HG03175 (cell line): Measurements from ENCODE around the gene LFNG.
"Not testable (repeated sequence)": the region's sequence is repeated elsewhere in the genome, so short reads cannot be mapped to it uniquely, and the experiment has no call there.

Source experiments
- ATAC-seq: cut with Tn5 transposase; IDR thresholded peaks from one replicate; pipeline ENCODE4 v1.9.1; 2021; ENCODE audit warnings: mild to moderate bottlenecking, moderate library complexity; ENCODE audit not compliant: unreplicated experiment

LFNG gene

GRCh38 chr7:2542916-2543871 is 23.6 kb downstream of the LFNG start:
- no peak for ATAC-seq

GRCh38 chr7:2544541-2545188 is 25.1 kb downstream of the LFNG start:
- ATAC-seq: no peak

- no peak for ATAC-seq
Observed at GRCh38 chr7:2545746-2546425, 26.3 kb downstream of the LFNG start.

- ATAC-seq: no peak
Observed at GRCh38 chr7:2546776-2547586, 27.4 kb downstream of the LFNG start.

GRCh38 chr7:2551418-2551817 is 31.8 kb downstream of the LFNG start:
- no peak for ATAC-seq

- no peak for ATAC-seq
Observed at GRCh38 chr7:2553108-2553507, 33.5 kb downstream of the LFNG start.

- ATAC-seq: no peak
Observed at GRCh38 chr7:2553831-2554581, 34.4 kb downstream of the LFNG start.

- no peak for ATAC-seq
Observed at GRCh38 chr7:2554661-2555111, 35.1 kb downstream of the LFNG start.

GRCh38 chr7:2555121-2556052 is 35.8 kb downstream of the LFNG start, which contains the start of gene BRAT1:
TSS of gene BRAT1 (minus strand) at chr7:2555524. CDS start at chr7:2554431, 1,093 bp downstream.
- peak; percentile 73 for ATAC-seq

GRCh38 chr7:2558629-2559282 is 39.2 kb downstream of the LFNG start, which contains the start of gene IQCE:
TSS of gene IQCE (plus strand) at chr7:2558979. CDS start at chr7:2559182, 203 bp downstream.
- ATAC-seq: peak; percentile 54

GRCh38 chr7:2559283-2559950 is 39.8 kb downstream of the LFNG start:
- ATAC-seq: peak; percentile 5

GRCh38 chr7:2563955-2564354 is 44.4 kb downstream of the LFNG start:
- not testable (repeated sequence) for ATAC-seq

GRCh38 chr7:2564970-2565540 is 45.5 kb downstream of the LFNG start:
- ATAC-seq: no peak

- ATAC-seq: no peak
Observed at GRCh38 chr7:2566348-2566889, 46.8 kb downstream of the LFNG start.

- ATAC-seq: peak; percentile 74
Observed at GRCh38 chr7:2566890-2567678, 47.5 kb downstream of the LFNG start.

GRCh38 chr7:2567679-2568278 is 48.2 kb downstream of the LFNG start:
- no peak for ATAC-seq
